ENCODE results near the gene HBB.
"Not testable (repeated sequence)": the region's sequence is repeated elsewhere in the genome, so short reads cannot be mapped to it uniquely, and the experiment has no call there.

Gene HBB

GRCh38 chr11:5249807-5250396, 23.0 kb upstream of the HBB start, which contains the start of gene HBG1:
TSS of gene HBG1 (minus strand) at chr11:5249857. CDS start at chr11:5249804, 53 bp downstream.
- not testable (repeated sequence) for DNase-seq

GRCh38 chr11:5248498-5248897, 21.6 kb upstream of the HBB start:
- DNase-seq, result not testable (repeated sequence)

GRCh38 chr11:5247472-5248192, 20.8 kb upstream of the HBB start:
- DNase-seq, result no peak

GRCh38 chr11:5246772-5247471, 20.1 kb upstream of the HBB start:
- DNase-seq, result no peak

GRCh38 chr11:5245155-5245554, 18.3 kb upstream of the HBB start:
- DNase-seq, result no peak

GRCh38 chr11:5243816-5244180, 16.9 kb upstream of the HBB start:
- DNase-seq, result no peak

GRCh38 chr11:5242933-5243815, 16.3 kb upstream of the HBB start:
- no peak for DNase-seq

- DNase-seq, result no peak
These were observed 15.3 kb upstream of the HBB start for GRCh38 chr11:5242208-5242607.

GRCh38 chr11:5241458-5241857, 14.6 kb upstream of the HBB start:
- DNase-seq, result no peak

- DNase-seq, result no peak
These were observed 13.6 kb upstream of the HBB start for GRCh38 chr11:5240458-5240857.

GRCh38 chr11:5240056-5240455, 13.2 kb upstream of the HBB start:
- no peak for DNase-seq

GRCh38 chr11:5239046-5239445, 12.2 kb upstream of the HBB start:
- DNase-seq, result no peak

GRCh38 chr11:5238486-5238885, 11.6 kb upstream of the HBB start:
- no peak for DNase-seq

- no peak for DNase-seq
These were observed 10.5 kb upstream of the HBB start for GRCh38 chr11:5237420-5237819.

GRCh38 chr11:5235364-5236095, 8.7 kb upstream of the HBB start:
- DNase-seq, result no peak

GRCh38 chr11:5234381-5234834, 7.5 kb upstream of the HBB start, which contains the start of gene HBD:
TSS of gene HBD (minus strand) at chr11:5234483. CDS start at chr11:5234433, 50 bp downstream.
- DNase-seq, result no peak

- DNase-seq, result no peak
These were observed 6.4 kb upstream of the HBB start for GRCh38 chr11:5233307-5233706.

GRCh38 chr11:5232821-5233220, 6.0 kb upstream of the HBB start:
- no peak for DNase-seq

- no peak for DNase-seq
These were observed 5.3 kb upstream of the HBB start for GRCh38 chr11:5232176-5232575.

- DNase-seq, result no peak
These were observed 4.2 kb upstream of the HBB start for GRCh38 chr11:5231111-5231510.

GRCh38 chr11:5230266-5230665, 3.4 kb upstream of the HBB start:
- no peak for DNase-seq

- DNase-seq, result no peak
These were observed 2.9 kb upstream of the HBB start for GRCh38 chr11:5229796-5230195.
